T-helper 1 cell treated with Interleukin-12 subunit alpha and Interleukin-12 subunit beta and Interleukin-4 antibody, amounts not matched to agents 30 ng/mL and 1 ng/mL, for 36 hours (primary cell): Measurements from ENCODE around the gene MYRFL. TPM values are rescaled to one million over a fixed set of nuclear protein-coding genes. Genes with fewer than 3 reads are reported as not detected.
"Not testable (repeated sequence)": the region's sequence is repeated elsewhere in the genome, so short reads cannot be mapped to it uniquely, and the experiment has no call there.

Experiments used
- intact Hi-C: fragments of 100-400 bp; cut with micrococcal nuclease; formaldehyde crosslinking; loops from one replicate; pipeline ENCODE4 v1.15.1; 2024
- total RNA-seq: library from RNA; stranded (reverse); gene quantifications from 2 replicates; pipeline ENCODE4 v1.2.3, GENCODE V29; 2022

Gene MYRFL
- total RNA-seq, 1 donor from 2014 or later: 0.10 TPM

DNA sequence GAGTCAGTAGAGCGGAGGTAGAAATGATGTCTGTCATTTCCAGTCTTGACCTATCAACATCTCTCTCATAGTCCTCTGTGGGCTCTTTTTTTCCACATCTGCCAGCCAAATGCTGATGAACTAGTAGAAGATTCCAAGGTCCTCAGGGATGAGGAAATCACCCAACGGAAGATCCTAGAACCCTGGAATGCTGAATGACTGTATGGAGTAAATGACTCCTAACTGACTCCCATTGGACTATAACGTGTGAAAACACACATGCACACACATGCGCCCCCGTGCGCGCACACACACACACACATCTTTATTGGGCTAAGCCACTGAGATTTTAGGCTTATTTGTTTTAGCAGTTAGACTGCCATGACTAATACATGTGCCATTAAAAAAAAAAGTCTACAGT lies 159.2 kb downstream of the MYRFL start:
- intact Hi-C loops: no loop called here

DNA sequence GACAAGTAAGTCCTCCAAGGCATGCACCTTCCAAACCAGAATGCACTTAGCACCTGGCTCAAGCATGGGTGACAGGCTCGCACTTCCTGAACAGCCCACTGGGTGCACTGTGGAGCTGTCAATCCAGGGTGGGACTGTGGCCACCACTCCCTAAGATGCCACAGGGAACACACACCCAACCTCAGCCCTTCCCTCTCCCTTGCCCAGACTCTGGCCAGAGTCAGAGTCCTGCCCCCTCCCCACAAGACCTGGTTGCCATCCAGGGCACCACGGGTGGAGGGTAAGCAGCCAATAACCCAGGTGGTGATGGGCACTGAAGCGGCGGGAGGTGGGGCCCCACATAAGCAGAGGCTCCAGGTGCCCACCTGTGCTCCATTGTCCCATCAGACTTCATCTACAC lies 160.6 kb downstream of the MYRFL start:
- intact Hi-C loops: no loop called here

DNA sequence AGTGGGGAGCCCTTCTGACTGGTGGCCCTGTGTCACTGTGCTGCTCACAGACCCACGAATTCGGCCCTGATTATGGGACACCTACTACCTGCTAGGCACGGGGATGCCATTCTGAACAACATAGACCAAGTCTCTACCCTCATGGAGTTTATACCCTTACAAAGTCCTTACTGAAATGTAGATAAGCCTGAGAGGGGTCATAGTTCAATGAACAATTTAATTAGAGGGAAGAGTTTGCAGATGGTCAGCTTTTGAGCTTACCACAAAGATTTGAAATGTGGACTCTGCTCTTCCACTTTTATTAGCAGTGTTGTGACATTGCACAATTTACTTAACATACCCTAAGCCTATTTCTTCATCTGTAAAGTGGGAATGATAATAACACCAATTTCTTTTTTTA lies 161.1 kb downstream of the MYRFL start:
- intact Hi-C loops: no loop called here

DNA sequence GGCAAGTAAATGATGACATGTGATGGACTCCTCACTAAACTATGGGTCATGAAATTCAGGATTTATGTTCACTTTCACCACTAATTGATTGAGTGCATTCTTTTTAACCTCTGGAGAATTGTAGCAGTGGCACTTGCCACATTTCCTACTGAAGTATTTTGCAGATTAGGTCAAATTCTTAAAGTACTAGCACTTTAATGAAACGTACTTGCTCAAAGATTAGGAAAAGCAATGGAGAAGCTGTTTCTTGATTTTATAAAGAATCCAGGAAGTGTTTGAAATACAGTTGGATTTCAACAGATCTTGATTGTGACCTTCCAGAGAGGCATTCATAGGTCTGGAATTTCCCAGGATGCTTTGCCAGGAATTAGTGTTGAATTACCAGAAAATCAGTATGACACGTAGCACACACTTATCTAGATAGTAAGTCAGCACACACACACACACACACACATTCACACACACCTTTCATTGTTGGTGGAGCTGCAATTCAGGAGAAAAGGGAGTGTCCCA lies 162.6 kb downstream of the MYRFL start:
- intact Hi-C loops: no loop called here

DNA sequence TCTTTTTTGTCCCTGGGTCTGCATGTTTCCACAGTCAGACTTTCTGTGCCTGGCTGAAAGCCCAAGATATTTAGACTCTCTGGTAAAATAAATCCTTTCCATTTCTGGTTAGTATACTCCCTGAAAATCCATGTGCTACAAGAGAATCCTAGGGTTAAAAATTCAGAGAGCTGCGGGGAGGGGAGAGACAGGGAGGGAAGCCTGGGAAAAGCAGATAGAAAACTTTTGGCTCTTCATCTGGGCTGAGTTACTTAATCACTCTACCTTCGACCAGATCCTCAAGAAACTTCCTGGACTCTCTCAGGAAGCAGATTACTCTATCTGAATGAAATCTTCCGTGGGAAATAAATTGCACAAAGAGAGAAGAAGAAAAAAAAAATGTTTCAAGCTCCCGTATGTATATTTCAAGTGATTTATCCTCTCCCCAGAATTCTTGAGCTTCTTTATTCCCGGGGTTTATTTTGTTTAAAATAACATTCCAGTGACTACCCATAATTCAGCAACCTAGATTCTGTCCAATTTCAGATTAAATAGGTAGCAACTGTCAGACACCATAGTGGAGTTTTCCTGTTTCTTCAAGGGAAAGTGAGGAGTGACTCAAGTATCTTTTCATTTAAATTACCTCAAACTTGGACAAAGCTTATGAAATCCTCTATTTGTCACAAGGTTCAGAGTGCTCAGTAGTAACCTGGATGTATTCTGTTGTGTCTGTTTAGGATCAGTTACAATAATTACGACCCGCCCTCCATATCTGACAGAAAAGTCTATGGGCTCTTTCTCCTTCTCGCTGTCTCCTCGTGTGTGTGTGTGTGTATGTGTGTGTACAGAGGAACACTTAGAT lies 163.7 kb downstream of the MYRFL start:
- intact Hi-C loops: no loop called here

DNA sequence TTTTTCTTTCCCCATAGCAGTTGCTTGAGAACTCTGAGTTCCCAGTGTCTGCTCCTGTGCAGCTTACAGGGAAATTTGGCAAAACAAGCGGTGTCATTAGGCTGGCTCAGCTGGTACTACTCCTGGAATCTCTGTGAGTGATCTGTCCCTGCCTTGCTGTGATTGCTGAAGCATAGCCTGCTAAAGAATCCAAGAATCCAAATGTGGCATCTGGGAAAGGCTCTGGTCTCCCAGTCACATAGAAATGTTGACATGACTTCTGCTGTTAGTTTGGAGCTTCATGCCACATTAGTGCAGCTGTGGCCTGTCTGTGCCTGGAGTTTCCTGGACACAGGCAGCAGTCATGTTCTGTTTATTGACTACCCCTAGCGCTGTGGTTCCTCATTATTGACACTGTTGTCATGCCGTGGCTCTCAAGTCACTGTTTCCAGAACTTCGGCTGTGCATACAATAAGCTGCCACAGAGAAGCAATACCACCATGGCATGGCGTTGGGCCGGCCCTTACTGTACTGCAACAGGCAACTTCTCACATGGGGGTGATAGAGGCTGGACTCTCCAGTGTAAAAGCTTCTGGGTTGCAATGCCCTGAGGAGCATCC lies 166.8 kb downstream of the MYRFL start:
- intact Hi-C loops: no loop called here

DNA sequence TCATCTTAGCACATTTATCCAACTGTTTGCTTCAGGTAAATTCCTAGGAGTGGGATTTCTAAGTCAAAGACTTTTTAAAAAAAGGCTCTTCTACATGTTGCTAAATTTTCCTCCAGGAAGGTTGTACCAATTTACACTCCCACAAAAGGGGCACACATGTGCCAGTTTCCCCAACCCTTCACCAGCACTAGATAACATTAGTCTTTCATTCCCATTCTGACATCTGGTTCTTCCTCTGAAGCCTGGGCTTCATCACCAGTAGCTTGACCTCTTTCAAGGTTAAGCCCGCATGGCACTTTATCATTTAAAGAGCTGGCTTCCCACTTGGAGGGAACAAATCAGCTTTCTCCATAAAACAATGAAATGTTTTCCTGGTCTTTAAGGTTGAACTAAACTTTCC lies 168.4 kb downstream of the MYRFL start:
- intact Hi-C loops: no loop called here

DNA sequence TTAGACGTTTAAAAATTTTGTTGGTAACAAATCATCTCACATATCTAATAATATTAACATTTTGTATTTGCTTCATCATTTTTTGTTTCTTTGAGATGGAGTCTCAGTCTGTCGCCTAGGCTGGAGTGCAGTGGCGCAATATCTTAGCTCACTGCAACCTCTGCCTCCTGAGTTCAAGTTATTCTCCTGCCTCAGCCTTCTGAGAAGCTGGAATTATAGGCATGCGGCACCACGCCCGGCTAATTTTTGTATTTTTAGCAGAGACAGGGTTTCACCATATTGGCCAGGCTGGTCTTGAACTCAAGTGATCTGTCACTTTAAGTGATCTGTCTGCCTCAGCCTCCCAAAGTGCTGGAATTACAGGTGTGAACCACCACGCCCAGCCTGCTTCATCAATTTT lies 169.1 kb downstream of the MYRFL start:
- intact Hi-C loops: not testable (repeated sequence)

DNA sequence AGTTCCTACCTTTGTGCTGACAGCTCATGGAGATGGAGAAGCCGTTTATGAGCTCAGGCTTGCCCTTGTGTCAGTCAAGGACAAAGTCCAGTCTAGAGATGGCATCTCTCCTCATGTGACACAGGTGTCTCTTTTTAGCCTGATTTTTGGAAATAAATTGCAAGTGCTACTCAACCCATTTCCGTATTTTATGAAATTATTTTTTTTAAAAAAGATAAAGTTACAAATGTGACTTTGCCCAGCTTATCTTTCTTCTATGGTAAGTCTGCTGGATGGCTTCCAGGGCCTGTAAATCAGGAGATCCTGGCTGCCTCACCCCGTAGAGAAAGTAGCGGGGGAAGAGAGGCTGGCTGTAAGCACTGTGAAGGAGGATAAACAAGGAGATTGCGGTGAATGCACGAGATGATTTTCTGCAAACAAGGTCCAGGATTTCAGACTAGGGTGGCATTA lies 169.7 kb downstream of the MYRFL start:
- intact Hi-C loops: no loop called here

DNA sequence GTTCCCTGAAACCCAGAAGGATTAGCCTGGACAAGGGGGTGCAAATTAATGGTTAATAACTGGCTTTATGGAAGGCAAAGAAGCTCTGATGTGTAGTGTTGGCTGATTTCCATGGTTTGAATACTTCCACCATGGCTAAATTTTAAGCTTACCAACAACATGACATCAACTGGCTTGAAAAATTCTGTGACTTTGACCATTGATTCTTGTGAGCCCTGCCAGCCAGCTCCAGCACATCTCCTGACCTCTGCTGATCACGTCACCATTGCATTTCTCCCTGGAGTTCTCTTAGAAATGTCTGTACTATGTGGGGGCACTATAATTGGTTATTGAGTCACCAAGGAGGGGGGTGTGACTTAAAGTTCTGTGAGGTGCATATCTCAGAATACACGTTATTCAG lies 171.2 kb downstream of the MYRFL start:
- intact Hi-C loops: no loop called here

DNA sequence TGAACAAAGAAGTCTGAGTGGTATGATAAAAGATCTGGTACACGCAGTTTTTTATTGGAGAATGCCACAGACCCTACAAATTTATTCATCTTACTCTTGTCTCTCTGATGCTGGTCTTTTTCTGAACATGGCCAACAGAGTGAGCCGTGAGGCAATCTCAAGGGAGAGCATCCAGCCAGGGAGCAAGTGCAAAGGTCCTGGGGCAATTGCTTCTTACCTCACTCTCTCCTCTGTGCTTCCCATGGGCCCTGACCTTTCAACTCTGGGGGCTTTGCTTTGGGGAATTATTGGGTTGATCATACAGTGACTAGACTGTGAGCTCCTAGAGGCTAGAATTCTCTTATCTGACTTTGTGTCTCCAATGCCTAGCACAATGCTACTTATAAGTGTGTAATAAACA lies 171.7 kb downstream of the MYRFL start:
- intact Hi-C loops: no loop called here

DNA sequence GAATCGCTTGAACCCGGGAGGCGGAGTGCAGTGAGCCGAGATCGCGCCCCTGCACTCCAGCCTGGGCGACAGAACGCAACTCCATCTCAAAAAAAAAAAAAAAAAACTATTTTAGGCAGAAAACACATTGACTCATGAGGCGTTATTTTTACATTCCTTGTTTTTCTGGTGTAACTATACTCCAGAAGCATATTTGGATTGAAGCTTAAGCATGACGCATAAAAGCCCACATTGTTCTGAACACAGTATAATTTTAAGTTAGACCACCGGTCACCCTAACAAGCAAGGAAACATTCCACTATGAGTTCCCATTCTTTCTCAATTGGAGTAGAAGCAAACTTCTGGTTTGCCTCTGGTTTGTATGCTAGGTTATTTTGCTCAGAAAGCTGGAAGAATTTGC lies 173.0 kb downstream of the MYRFL start:
- intact Hi-C loops: no loop called here

DNA sequence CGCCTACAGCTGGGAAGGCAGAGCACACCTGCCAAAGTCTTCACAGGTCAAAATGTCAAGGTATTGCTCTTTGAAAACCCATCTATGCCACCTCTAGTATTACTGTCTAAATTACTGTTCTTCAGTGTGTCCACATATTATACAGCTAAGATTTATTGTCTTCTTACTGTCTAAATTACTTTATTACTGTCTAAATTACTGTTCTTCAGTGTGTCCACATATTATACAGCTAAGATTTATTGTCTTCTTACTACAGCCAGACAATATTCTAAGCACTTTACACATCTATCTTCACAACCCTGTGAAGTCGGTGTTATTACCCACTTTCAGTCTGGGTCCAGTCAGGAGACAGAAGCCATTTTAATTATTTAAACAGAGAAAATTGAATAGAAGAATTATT lies 173.9 kb downstream of the MYRFL start:
- intact Hi-C loops: no loop called here

DNA sequence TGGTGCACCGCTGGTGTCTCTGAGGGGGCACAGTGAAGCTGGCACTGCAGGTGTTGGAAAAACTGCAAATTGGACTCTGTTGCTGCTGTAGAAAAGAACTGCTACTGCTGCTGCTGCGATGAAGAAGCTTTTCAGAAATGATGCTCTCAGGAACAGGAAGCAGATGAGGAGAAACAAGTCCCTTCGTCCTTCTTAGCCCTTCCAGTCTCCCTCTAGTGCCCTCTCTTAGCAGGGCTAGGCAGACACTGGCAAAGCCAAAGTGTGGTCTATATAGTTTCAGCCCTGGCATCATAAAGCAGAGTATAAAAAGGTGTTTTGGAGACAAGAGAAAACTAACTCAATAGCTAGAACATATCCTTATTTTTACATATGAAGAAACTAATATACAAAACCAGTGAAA lies 174.5 kb downstream of the MYRFL start:
- intact Hi-C loops: no loop called here

DNA sequence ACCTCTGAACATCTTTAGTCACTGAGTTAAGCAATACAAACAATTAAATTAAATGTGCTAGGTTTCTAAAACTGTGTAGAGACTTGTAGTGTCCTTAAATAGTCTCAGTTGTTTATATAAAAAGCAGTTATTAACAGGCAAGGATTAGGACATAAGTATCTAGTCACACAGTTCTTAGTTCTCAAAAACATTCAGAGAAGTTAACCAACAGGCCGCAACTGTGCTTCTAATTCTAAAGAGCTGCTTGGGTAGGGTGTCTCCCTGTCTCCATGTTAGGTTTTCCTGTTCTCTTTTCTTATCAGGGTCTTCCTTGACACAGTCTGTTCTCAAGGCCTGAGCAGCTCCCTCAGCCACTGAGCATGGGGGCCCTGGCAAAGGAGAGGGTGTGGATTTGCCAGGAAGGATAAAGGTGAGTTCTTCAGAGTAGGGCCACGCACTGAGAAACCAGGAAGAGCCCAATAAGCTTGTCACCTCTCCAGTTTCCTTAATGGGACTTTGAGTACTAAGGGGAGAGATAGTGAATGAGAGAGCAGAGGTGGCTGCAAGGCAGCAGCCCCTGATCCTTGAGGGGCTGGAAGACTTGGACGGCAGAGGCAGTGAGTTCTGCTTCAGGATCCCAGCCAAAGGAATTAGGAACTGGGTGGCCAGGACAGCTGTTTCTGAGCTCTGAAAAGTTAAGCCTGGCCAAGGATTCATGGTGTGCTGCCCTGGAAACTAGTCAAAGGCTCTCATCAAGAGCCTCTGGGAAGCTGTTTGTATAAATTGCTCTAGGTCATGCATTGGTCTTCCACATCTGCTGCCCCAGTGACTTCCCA lies 177.3 kb downstream of the MYRFL start:
- intact Hi-C loops: no loop called here

DNA sequence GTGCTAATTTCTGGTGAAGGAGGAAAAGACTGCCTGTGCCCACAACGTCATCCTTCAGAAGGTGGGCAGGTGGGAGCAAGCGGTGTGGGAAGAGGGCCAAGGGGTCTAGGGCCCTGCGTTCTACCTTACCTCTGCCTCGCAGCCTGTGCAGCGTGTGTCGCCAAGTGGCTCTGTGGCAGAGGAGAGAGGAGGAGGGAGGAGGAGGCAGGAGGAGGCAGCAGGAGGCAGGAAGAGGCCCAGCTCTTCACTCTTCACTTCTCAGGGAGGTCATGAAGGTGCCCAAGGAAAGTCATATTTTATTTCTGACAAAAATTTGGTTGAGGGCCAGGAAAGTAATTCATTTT lies 177.9 kb downstream of the MYRFL start:
- intact Hi-C loops: no loop called here

DNA sequence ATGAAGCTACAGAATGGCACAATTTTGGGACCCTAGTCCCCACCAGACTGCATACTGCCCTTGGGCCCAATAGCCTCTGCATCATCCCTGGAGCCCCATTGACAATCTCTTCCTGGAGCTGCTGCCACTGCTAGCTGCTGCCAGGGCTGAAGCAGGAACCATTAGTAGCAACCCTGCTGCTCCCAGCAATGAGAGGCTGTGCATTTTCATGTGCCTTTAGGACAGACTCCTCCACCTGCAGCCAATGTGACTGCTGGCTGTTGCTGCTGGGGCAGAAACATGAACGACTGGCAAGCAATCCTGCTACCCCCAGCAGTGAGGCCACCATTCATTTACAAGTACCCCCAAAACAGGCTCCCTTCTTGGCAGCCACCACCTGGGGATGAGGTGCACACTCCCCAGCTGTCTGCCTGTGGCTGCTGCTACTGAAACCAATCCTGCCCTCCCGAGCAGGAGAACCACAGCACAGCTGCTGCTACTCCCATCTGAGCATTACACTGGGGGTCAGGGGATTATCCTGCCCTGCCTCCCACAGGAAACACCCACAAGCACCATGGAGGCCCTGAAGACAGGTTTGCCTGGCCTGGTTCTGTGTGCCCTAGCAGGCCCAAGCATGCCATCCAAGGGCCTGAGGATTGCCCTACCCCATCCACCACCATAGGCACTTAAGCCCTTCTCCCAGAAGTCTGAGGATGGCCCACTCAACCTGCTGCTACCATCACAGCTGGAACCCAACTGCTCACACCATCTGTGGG lies 181.0 kb downstream of the MYRFL start:
- intact Hi-C loops: no loop called here

DNA sequence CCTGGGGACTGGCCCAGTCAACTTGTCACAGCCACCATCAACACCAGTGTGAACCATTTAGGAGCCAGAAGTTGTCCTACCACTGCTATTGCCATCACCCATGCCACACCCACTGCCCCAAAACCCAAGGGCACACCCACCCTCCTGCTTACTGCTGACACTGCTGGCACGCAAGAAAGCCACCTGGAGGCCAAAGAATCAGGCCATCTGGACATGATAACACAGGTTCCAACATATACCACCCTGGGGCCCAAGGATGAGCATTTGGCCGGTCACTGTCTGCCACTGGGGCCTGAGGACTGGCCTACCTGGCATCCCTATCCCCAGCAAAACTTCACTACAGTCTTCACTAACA lies 181.6 kb downstream of the MYRFL start:
- intact Hi-C loops: no loop called here

DNA sequence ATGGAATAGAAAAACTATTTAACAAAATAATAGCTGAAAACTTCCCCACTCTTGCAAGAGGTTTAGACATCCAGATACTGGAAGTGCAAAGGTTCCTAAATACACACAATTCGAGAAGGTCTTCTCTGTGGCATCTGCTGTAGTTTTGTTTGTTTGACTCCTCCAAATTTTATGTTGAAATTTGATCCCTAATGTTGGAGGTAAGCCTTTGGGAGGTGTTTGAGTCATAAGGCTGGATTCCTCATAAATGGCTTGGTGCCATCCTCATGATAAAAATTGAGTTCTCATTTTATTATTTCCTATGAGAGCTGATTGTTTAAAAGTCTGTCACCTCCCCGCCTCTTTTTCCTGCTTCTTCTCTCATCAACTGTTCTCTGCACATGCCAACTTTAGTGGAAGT lies 182.7 kb downstream of the MYRFL start:
- intact Hi-C loops: no loop called here
